HepG2 (cell line): ENCODE measurements around the gene TAF4B. TPM values are rescaled to one million over a fixed set of nuclear protein-coding genes. Genes with fewer than 3 reads are reported as not detected.

ENCODE experiments used
- ATAC-seq: fragments of 200-7000 bp; cut with Tn5 transposase; 3 replicates; pipeline ENCODE4 v1.9.1; 2020; ENCODE audit warnings: mild to moderate bottlenecking, moderate library complexity
- BruUV-seq: library from RNA; stranded (reverse); fragments of 400-500 nt; replicated peaks from 2 replicates; lab custom pipeline; 2021; lab: Mats Ljungman, UMichigan
- CTCF ChIA-PET: fragments of 300-600 bp; formaldehyde crosslinking; extraction: SDS; loops from one replicate; lab custom pipeline; 2021; ENCODE audit warnings: low total read pairs, inconsistent platforms, low intra/inter-chr PET ratio; lab: Yijun Ruan, JAX
- POLR2A ChIA-PET: fragments of 350-600 bp; sonication (Branson Sonifier 250); formaldehyde crosslinking; loops from one replicate; lab custom pipeline; 2020; ENCODE audit warnings: antibody characterized with exemption, inconsistent platforms; lab: Yijun Ruan, JAX
- DNase-seq: peaks from one replicate; pipeline ENCODE4 v3.0.0-alpha.2; 2015; ENCODE audit warnings: low spot score
- FAIRE-seq: peaks from 3 replicates; lab custom pipeline; 2011; peaks lifted over from hg19 to GRCh38; lab: Jason Lieb, UNC
- H2AFZ ChIP-seq: one replicate; pipeline ENCODE4 v1.6.1; 2011; ENCODE audit warnings: low read length, inconsistent platforms
- H3K27ac ChIP-seq: fragments of 300-600 bp; 3 replicates; pipeline ENCODE4 v1.8.0; 2011; ENCODE audit warnings: mixed run types, mild to moderate bottlenecking, mixed read lengths, low read length, inconsistent platforms; ENCODE audit not compliant: insufficient read depth; ENCODE audit errors: extremely low read length
- H3K27me3 ChIP-seq, 2 experiments: fragments of 200-600 bp in 1 of 2; 2 replicates in 1 of 2; 3 replicates in 1 of 2; pipeline versions ENCODE4 v1.6.0 to v1.8.0; 2011; ENCODE audit warnings: low read length in 2 of 2, mild to moderate bottlenecking in 2 of 2, moderate library complexity in 2 of 2, inconsistent platforms in 1 of 2; ENCODE audit not compliant: insufficient read depth in 2 of 2, control insufficient read depth in 1 of 2
- H3K36me3 ChIP-seq, 2 experiments: fragments of 200-600 bp in 1 of 2; replicated peaks in 1 of 2; 2 replicates in 1 of 2; 3 replicates in 1 of 2; pipeline versions ENCODE4 v1.5.1 to v1.8.0; 2011; ENCODE audit warnings: low read length in 2 of 2, inconsistent platforms in 1 of 2; ENCODE audit not compliant: insufficient read depth in 2 of 2, control insufficient read depth in 1 of 2
- H3K4me1 ChIP-seq: 2 replicates; pipeline ENCODE4 v1.5.1; 2012; ENCODE audit warnings: low read length, inconsistent platforms; ENCODE audit not compliant: insufficient read depth
- H3K4me2 ChIP-seq: 2 replicates; pipeline ENCODE4 v1.6.0; 2011; ENCODE audit warnings: low read depth, low read length, inconsistent platforms
- H3K4me3 ChIP-seq, 3 experiments: fragments of 200-600 bp in 1 of 3; sonication (generic), shearing (Covaris generic) in 1 of 3; replicated peaks in 1 of 3; 2 replicates each; pipeline ENCODE4 v1.5.1; 2011 to 2016; ENCODE audit warnings: low read length in 3 of 3, inconsistent platforms in 2 of 3, low read depth in 2 of 3, mild to moderate bottlenecking in 2 of 3, control low read depth in 1 of 3, mixed read lengths in 1 of 3; ENCODE audit not compliant: insufficient read depth in 1 of 3
- H3K79me2 ChIP-seq: one replicate; pipeline ENCODE4 v1.6.1; 2011; ENCODE audit warnings: low read length, inconsistent platforms; ENCODE audit not compliant: insufficient read depth
- H3K9ac ChIP-seq: 2 replicates; pipeline ENCODE4 v1.6.0; 2011; ENCODE audit warnings: mild to moderate bottlenecking, low read depth, low read length, inconsistent platforms; ENCODE audit not compliant: insufficient read depth
- H3K9me3 ChIP-seq: 2 replicates; pipeline ENCODE4 v1.5.1; 2012; ENCODE audit warnings: mild to moderate bottlenecking, low read length
- H4K20me1 ChIP-seq: 2 replicates; pipeline ENCODE4 v1.6.0; 2011; ENCODE audit warnings: inconsistent platforms, mild to moderate bottlenecking, low read length, moderate library complexity; ENCODE audit not compliant: insufficient read depth
- KMT2A ChIP-seq: sonication (generic); formaldehyde crosslinking; IDR thresholded peaks from 2 replicates; pipeline ENCODE4 v1.4.0; 2020; ENCODE audit warnings: missing genetic modification reagents
- MAFF ChIP-seq: IDR thresholded peaks from 2 replicates; pipeline ENCODE4 v1.6.1; 2011; ENCODE audit warnings: low read depth, low read length, improper control_type of control experiment
- MAFK ChIP-seq, 2 experiments: IDR thresholded peaks in 1 of 2; conservative IDR thresholded peaks in 1 of 2; 2 replicates each; pipeline ENCODE4 v1.6.1; 2011; ENCODE audit warnings: improper control_type of control experiment in 2 of 2, low read length in 2 of 2
- MTF2 ChIP-seq: sonication (generic); formaldehyde crosslinking; IDR thresholded peaks from 2 replicates; pipeline ENCODE4 v1.5.0; 2020; ENCODE audit warnings: missing genetic modification reagents, borderline replicate concordance
- ZFP37 ChIP-seq: sonication (generic); formaldehyde crosslinking; IDR thresholded peaks from 2 replicates; pipeline ENCODE4 v1.4.0; 2020; ENCODE audit warnings: missing genetic modification reagents, borderline replicate concordance
- ZNF556 ChIP-seq: sonication (generic); formaldehyde crosslinking; IDR thresholded peaks from 2 replicates; pipeline ENCODE4 v1.4.0; 2020; ENCODE audit warnings: mild to moderate bottlenecking, missing genetic modification reagents, borderline replicate concordance
- WGBS: methylation state at CpG from one replicate; pipeline ENCODE4 v1.1.6; 2017; ENCODE audit warnings: low lambda C conversion rate; 5-methylcytosine and 5-hydroxymethylcytosine counted together
- in situ Hi-C: cut with HindIII; loops from 2 replicates; pipeline ENCODE4 v1.10.0; 2017; ENCODE audit warnings: low pct_unique_long_range_greater_than_20kb; ENCODE audit not compliant: extremely low pct_ligation_motif_present
- intact Hi-C: fragments of 100-400 bp; cut with micrococcal nuclease; formaldehyde crosslinking; loops from one replicate; pipeline ENCODE4 v1.10.0; 2022; ENCODE audit not compliant: unreplicated experiment
- polyA plus RNA-seq, 8 experiments: library from polyadenylated mRNA; depleted of rRNA in 3 of 8; stranded (reverse) in 7 of 8; unstranded in 1 of 8; fragments of >200 nt; fragmentation: Illumina TruSeq in 4 of 8; extraction: Trizol in 4 of 8; gene quantifications; 2 replicates each; pipeline versions ENCODE4 v1.2.1 to v1.2.3, GENCODE V29; 2011 to 2016; ENCODE audit warnings: low read depth in 4 of 8, missing spikeins in 1 of 8, mixed read lengths in 1 of 8; ENCODE audit not compliant: insufficient read depth in 1 of 8
- total RNA-seq, 5 experiments: library from RNA; depleted of rRNA; stranded (reverse); fragments of >200 nt; fragmentation: Illumina TruSeq; extraction: Trizol; gene quantifications; 2 replicates each; pipeline ENCODE4 v1.2.3, GENCODE V29; 2016; ENCODE audit warnings: low read depth in 1 of 5
- TF ChIP-seq, protein P1 (sequence below): sonication (generic); formaldehyde crosslinking; IDR thresholded peaks from 2 replicates; pipeline ENCODE4 v1.4.0; 2020; ENCODE audit warnings: missing genetic modification reagents

The TAF4B gene
- total and polyA plus RNA-seq, 2 of the 13 experiments (the other 11 are each of a cell fraction or from before 2014, with no cell fraction given): 2.2 to 3.8 TPM

DNA sequence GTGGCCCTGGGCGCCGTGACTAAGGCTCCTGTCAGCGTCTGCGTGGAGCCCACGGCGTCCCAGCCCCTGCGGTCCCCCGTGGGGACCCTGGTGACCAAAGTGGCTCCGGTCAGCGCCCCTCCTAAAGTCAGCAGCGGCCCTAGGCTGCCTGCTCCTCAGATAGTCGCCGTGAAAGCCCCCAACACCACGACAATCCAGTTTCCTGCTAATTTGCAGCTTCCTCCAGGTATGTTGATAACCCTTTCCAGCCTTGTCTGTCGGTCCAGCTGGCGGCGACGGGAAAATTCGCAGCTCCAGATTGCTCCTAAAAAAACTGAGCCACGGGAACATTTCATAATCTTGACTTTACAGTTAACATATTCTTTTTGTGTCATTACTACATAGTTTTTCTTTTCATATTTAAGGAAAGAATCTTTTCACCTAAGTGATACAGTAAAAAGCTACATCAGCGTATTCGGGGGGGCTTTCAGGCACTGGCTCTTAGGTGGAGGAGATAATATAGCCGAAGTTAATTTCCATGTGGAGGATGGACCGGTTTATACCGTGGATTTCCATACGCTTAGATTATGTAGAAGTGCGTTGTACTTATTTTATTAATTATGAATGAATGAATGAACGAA lies 916 bp downstream of the TAF4B start:
- no peak for FAIRE-seq
- Histone ChIP-seq H3K4me2 (peak overlapping the region; percentile 73), H2AFZ (no peak overlapping the region), H4K20me1 (no peaks in the 10 kb centered on the region; the same call in 1 of the 2 replicates), H3K27me3 (peaks cover 0 to 4% of the 10 kb centered on the region in 2 experiments; a peak in 1 of 5 replicates), H3K27ac (no peak overlapping the region), H3K4me1 (peaks cover 27% of the 10 kb centered on the region), H3K79me2 (peaks cover 2% of the 10 kb centered on the region), H3K4me3 (peak overlapping the region; percentile 44 to 72 (median 69); a peak in 5 of 6 replicates), H3K36me3 (no peaks in the 10 kb centered on the region), H3K9me3 (no peaks in the 10 kb centered on the region), H3K9ac (peak overlapping the region; percentile 57; the same call in 1 of the 2 replicates)
- no TSS peak for BruUV-seq
- peak; percentile 55 for ATAC-seq
- ChIA-PET CTCF (no interaction called here), POLR2A (no interaction called here)
- no peak for DNase-seq
- WGBS: 37% methylated on average over 14 of the region's 28 CpGs
- intact Hi-C loops (no loop called here), in situ Hi-C loops (no loop called here)
- TF ChIP-seq ZFP37 (CRISPR knock-in tag) (no peak), MAFK (conservative IDR thresholded peaks at IDR 0.05 in 1 of 2, IDR thresholded peaks at IDR 0.05 in 1 of 2; ENCODE audit: low read length in 2 of 2) (peak; percentile 72 to 82), ZNF556 (CRISPR knock-in tag) (no peak), KMT2A (CRISPR knock-in tag) (0 out of 2 replicates have a peak, but pooled peaks have one; percentile 2), MTF2 (no peak), MAFF (peak; percentile 57; the same call in 1 of the 2 replicates)
- TF ChIP-seq, protein P1, sequence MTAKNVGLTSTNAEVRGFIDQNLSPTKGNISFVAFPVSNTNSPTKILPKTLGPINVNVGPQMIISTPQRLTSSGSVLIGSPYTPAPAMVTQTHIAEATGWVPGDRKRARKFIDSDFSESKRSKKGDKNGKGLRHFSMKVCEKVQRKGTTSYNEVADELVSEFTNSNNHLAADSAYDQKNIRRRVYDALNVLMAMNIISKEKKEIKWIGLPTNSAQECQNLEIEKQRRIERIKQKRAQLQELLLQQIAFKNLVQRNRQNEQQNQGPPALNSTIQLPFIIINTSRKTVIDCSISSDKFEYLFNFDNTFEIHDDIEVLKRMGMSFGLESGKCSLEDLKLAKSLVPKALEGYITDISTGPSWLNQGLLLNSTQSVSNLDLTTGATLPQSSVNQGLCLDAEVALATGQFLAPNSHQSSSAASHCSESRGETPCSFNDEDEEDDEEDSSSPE (CRISPR knock-in tag): no peak
- TF ChIP-seq, all 625 proteins: peak for 3
